Stimulated activated CD8-positive, alpha-beta memory T cell treated with anti-CD3 and anti-CD28 coated beads, Interleukin-4, amount 100 ng/mL, for 48 hours (primary cell): ENCODE data around the gene SYT11.
"Not testable (repeated sequence)": the region's sequence is repeated elsewhere in the genome, so short reads cannot be mapped to it uniquely, and the experiment has no call there.

Experiments used
- DNase-seq: peaks from one replicate; pipeline ENCODE4 v3.0.0-alpha.2; 2020

SYT11 gene

DNA sequence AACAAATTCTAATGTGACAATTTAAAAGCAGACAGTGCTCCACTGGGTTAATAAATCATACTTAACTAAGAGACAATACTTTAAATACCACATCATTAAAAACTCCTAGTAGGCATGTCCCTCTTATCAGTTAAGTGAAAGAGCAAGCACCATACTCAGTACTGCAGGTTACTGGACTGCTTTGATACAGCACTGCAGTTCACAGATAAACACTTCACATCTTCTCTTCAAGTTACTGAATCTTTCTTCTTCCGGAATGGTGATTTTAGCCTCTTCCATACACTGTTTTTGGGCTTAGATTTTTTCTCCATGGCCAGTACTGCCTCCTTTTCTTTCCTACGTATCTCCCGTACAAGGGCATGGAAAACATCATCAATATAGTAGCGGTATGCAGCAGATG lies 40.8 kb downstream of the SYT11 start:
- no peak for DNase-seq

- no peak for DNase-seq
Observed at GRCh38 chr1:155904261-155904660, 44.9 kb downstream of the SYT11 start.

DNA sequence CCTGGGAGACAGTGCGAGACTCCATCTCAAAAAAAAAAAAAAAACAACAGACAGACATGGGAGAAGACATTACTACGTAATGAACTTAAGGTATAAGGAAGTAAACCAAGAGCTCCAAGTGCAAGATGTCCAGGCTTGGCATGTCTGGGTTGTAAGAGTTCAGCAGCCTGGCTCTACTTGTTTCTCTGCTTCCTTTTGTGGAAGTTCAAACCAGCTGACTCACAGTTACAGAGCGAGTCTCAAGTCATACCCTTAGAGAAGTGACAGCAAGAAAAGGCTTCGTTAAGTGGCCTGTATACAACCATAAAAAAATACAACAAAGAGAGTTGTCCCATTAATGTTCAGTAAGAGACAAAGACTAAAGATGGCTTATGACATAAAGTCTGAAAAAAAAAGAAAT lies 50.5 kb downstream of the SYT11 start:
- no peak for DNase-seq

DNA sequence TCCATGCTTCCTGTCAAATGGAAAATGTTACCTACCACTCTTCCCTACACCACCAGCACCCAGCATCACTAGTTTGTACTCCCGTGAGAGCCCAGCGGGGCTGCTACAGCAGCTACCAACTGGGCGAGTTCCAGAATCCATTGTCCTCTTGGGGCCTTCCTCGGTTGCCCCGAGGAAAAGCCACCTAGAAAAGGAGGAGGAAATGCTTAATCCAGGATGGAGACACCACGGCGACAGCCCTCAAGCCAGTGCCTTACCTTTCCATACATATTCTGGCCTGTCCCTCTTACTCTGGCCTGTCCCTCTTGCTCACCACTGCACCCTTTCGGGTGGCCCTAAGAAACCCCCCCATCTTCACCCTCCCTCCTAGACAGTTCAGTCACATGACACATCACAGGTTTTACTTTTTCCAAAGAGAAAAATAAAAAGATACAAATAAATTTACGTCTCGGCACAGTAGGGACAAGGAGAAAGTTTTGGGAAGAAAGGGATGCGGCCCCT lies 51.3 kb downstream of the SYT11 start:
- DNase-seq, result peak; percentile 37

DNA sequence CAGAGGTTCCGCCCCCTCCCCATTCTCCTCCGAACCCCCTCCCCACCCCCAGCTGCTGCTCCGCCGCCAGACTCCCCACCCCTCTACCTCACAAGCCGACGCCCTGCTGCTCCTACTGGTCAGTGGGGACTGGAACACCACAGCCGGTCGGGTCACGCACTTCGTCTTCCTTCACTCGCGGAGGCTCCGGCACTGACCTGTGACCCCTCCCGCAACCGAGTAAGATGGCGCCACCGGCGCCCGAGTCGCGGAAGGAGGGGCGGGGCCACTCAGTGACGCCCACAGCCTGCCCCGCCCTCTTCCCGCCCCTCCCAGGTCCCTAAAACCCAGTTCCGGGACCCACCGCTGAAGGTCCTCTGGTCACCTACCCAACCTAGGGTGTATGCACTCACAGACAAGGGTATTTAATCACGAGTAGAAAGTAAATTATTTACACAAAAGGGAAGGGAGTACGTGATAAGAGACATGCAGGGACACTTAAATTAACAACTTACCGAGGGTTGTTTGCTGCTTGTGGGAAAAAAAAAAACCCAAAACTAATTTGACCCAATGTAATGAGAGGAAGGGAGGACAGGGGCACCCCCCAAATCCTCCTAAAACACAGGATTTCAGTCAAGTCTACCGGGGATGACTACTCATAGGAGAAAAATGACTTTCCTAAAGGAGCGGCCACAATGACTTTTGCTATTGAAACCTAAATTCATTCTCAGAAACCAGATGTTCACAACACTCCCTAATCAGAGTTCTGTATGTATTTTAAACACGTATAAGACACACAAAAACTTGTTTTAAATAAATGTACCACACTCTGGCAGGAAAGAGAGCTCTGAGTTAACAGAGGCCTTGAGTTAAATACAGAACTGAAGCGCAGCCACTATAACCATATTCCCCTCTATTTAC lies 52.0 kb downstream of the SYT11 start, which contains the start of gene RIT1:
Gene RIT1, minus strand, starts transcription at position 194 of the 900 bp plus-strand sequence. CDS start 588 bp downstream, outside the sequence.
- peak; percentile 92 for DNase-seq

GRCh38 chr1:155912056-155912536 lies 52.7 kb downstream of the SYT11 start:
- DNase-seq, result no peak

- DNase-seq, result no peak
Observed at GRCh38 chr1:155913969-155914757, 54.8 kb downstream of the SYT11 start.

DNA sequence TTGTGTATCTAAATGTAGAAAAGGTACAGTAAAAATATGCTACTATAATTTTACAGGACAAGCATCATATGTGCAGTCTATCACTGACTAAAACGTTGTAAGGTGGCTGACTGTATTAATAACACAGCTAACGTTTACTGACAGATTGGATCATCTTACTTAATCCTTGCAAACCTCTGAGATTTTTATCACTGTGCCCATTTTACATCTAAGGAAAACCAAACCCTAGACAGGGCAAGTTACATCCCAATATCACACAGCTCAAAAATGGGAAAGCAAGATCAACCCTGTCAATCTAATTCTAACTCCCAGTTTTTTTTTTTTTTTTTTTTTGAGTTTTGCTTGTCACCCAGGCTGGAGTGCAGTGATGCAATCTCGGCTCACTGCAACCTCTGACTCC lies 59.3 kb downstream of the SYT11 start:
- no peak for DNase-seq

GRCh38 chr1:155919801-155920200 lies 60.4 kb downstream of the SYT11 start:
- no peak for DNase-seq

DNA sequence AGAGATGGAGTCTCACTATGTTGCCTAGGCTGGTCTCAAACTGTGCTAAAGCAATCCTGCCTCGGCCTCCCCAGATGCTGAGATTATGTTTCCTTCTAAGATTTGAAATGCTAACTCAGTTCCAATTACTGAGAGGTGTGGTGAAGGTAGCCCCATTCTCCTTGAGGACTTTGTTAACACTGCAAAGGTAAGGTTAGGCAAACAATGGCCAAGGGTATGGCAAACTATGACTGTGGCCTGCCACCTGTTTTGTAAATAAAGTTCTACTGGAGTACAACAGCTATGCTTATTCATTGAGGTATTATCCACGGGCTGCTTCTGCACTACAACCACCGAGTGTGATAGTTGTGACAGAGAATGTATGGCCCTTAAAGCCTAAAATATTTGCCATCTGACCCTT lies 61.4 kb downstream of the SYT11 start:
- DNase-seq, result no peak

GRCh38 chr1:155925506-155925905 lies 66.1 kb downstream of the SYT11 start:
- no peak for DNase-seq

- no peak for DNase-seq
Observed at GRCh38 chr1:155929057-155929456, 69.7 kb downstream of the SYT11 start.

DNA sequence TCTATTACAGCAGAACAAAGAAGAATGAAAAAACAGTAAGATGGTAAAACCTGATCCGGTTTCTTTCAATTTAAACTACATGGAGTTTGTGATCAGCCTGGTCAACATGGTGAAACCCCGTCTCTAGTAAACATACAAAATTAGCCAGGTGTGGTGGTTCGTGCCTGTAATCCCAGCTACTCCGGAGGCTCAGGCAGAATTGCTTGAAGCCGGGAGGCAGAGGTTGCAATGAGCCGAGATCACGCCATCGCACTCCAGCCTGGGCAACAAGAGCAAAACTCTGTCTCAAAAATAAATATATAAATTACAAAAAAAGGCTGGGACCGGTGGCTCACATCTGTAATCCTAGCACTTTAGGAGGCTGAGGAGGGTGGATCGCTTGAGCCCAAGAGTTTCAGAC lies 71.4 kb downstream of the SYT11 start:
- DNase-seq, result not testable (repeated sequence)

DNA sequence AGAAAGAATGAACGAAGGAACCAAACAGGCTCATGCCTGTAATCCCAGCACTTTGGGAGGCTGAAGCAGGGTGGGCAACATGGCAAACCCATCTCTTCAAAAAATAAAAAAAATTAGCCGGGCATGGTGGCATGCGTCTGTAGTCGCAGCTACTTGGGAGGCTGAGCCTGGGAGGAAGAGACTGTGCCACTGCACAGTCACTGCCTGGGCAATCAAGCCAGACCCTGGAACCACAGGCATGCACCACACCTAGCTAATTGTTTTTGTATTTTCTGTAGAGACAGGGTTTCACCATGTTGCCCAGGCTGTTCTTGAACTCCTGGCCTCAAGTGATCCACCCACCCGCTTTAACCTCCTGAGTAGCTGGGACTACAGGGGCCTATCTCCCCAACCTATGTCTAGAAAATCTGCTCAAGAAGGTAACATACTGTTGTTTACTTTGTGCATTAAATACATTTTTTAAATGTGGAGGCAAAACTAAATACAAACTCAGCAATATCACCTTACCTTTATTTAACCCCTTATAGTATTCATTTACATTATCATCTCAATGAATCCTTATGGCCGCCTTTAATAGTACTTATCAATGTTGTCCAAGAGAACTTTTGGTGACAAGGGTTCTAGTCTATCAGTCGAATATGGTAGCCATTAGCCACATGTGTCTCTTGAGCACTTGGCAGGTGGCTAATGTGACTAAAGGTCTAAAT lies 72.1 kb downstream of the SYT11 start:
- DNase-seq, result no peak

GRCh38 chr1:155932081-155932480 lies 72.7 kb downstream of the SYT11 start:
- DNase-seq, result no peak

DNA sequence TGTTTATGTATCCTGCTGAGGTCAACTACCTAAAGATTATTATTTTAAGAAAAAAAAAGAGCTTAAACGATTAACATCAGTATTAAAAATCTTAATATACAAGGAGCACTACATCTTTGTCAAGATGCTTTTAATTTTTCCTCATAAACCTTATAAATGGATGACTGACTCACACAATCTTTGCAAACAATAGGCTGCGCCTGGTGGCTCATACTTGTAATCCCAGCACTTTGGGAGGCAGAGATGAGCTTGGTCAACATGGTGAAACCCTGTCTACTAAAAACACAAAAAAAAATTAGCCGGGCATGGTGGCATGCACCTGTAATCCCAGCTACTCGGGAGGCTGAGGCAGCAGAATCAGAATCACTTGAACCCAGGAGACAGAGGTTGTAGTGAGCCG lies 73.1 kb downstream of the SYT11 start:
- DNase-seq, result no peak

- DNase-seq, result no peak
Observed at GRCh38 chr1:155933591-155934096, 74.3 kb downstream of the SYT11 start.

- DNase-seq, result peak; percentile 93
Observed at GRCh38 chr1:155934097-155934935, 74.9 kb downstream of the SYT11 start, which contains the start of gene KHDC4. KHDC4 (minus strand) TSS chr1:155934413; CDS start chr1:155934373, 40 bp downstream.
